ENCODE measurements around the gene PCED1B. TPM values are rescaled to one million over a fixed set of nuclear protein-coding genes. Genes with fewer than 3 reads are reported as not detected.

Gene PCED1B
- total RNA-seq, result 4.8 and 8.4 TPM in 2 replicates

GRCh38 chr12:47079468-47079980, at the start of gene PCED1B, which contains the start of gene AMIGO2:
Gene PCED1B (plus strand): TSS chr12:47079621. CDS start chr12:47235064, 155,443 bp downstream.
Gene AMIGO2 (minus strand): TSS chr12:47079959. CDS start chr12:47079002, 957 bp downstream.
- TF ChIP-seq CTCF (IDR thresholded peaks at IDR 0.05; ENCODE audit: insufficient read depth, low read length, poor library complexity, severe bottlenecking), result peak; percentile 50
- no peak for DNase-seq (ENCODE audit: low read depth)
- Histone ChIP-seq H3K4me3 (ENCODE audit: low read depth, low read length) (peak within 1 kb of the TSS; percentile 68), H3K36me3 (ENCODE audit: control insufficient read depth, insufficient read depth, low read length) (no peaks in the 10 kb centered on the region), H3K27me3 (ENCODE audit: control insufficient read depth, insufficient read depth, low read length) (no peaks in the 10 kb centered on the region)

- TF ChIP-seq CTCF (IDR thresholded peaks at IDR 0.05; ENCODE audit: insufficient read depth, low read length, poor library complexity, severe bottlenecking), result no peak
- H3K36me3 ChIP-seq (ENCODE audit: control insufficient read depth, insufficient read depth, low read length), result no peaks in the 10 kb centered on the region
- H3K4me3 ChIP-seq (ENCODE audit: low read depth, low read length), result no peak overlapping the region
- H3K27me3 ChIP-seq (ENCODE audit: control insufficient read depth, insufficient read depth, low read length), result no peaks in the 10 kb centered on the region
- no peak for DNase-seq (ENCODE audit: low read depth)
Observed at GRCh38 chr12:47029903-47030302, 49.5 kb upstream of the PCED1B start.

GRCh38 chr12:47032644-47033043, 46.8 kb upstream of the PCED1B start:
- TF ChIP-seq CTCF (IDR thresholded peaks at IDR 0.05; ENCODE audit: insufficient read depth, low read length, poor library complexity, severe bottlenecking), result peak; percentile 23
- Histone ChIP-seq H3K27me3 (ENCODE audit: control insufficient read depth, insufficient read depth, low read length) (no peaks in the 10 kb centered on the region), H3K36me3 (ENCODE audit: control insufficient read depth, insufficient read depth, low read length) (peaks cover 2% of the 10 kb centered on the region), H3K4me3 (ENCODE audit: low read depth, low read length) (no peak overlapping the region)
- no peak for DNase-seq (ENCODE audit: low read depth)

GRCh38 chr12:47033081-47033480, 46.3 kb upstream of the PCED1B start:
- TF ChIP-seq CTCF (IDR thresholded peaks at IDR 0.05; ENCODE audit: insufficient read depth, low read length, poor library complexity, severe bottlenecking), result no peak
- H3K27me3 ChIP-seq (ENCODE audit: control insufficient read depth, insufficient read depth, low read length), result no peaks in the 10 kb centered on the region
- no peak overlapping the region for H3K4me3 ChIP-seq (ENCODE audit: low read depth, low read length)
- H3K36me3 ChIP-seq (ENCODE audit: control insufficient read depth, insufficient read depth, low read length), result peaks cover 2% of the 10 kb centered on the region
- DNase-seq (ENCODE audit: low read depth), result no peak

- Histone ChIP-seq H3K36me3 (ENCODE audit: control insufficient read depth, insufficient read depth, low read length) (peaks cover 2% of the 10 kb centered on the region), H3K4me3 (ENCODE audit: low read depth, low read length) (no peak overlapping the region), H3K27me3 (ENCODE audit: control insufficient read depth, insufficient read depth, low read length) (no peaks in the 10 kb centered on the region)
- no peak for DNase-seq (ENCODE audit: low read depth)
- no peak for TF ChIP-seq CTCF (IDR thresholded peaks at IDR 0.05; ENCODE audit: insufficient read depth, low read length, poor library complexity, severe bottlenecking)
Observed at GRCh38 chr12:47033789-47034555, 45.4 kb upstream of the PCED1B start.

Data from kidney epithelial cell (primary cell).